ENCODE data around the gene SAG.

Gene SAG

GRCh38 chr2:233289648-233290047 lies 18.0 kb upstream of the SAG start:
- no peak for DNase-seq (ENCODE audit: low read depth)

- no peak for DNase-seq (ENCODE audit: low read depth)
These were observed 17.4 kb upstream of the SAG start for GRCh38 chr2:233290051-233290845.

- no peak for DNase-seq (ENCODE audit: low read depth)
These were observed 11.7 kb upstream of the SAG start for GRCh38 chr2:233295891-233296290.

- no peak for DNase-seq (ENCODE audit: low read depth)
These were observed 10.5 kb upstream of the SAG start for GRCh38 chr2:233297076-233297475.

GRCh38 chr2:233300401-233300800 lies 7.2 kb upstream of the SAG start:
- no peak for DNase-seq (ENCODE audit: low read depth)

- no peak for DNase-seq (ENCODE audit: low read depth)
These were observed 6.4 kb upstream of the SAG start for GRCh38 chr2:233301248-233301647.

GRCh38 chr2:233301811-233302210 lies 5.8 kb upstream of the SAG start:
- DNase-seq (ENCODE audit: low read depth), result no peak

GRCh38 chr2:233303252-233303651 lies 4.4 kb upstream of the SAG start:
- DNase-seq (ENCODE audit: low read depth), result no peak

- DNase-seq (ENCODE audit: low read depth), result no peak
These were observed 3.8 kb downstream of the SAG start for GRCh38 chr2:233311241-233311926.

- DNase-seq (ENCODE audit: low read depth), result no peak
These were observed 5.3 kb downstream of the SAG start for GRCh38 chr2:233312874-233313273.

GRCh38 chr2:233314180-233314925 lies 6.7 kb downstream of the SAG start:
- DNase-seq (ENCODE audit: low read depth), result no peak

- DNase-seq (ENCODE audit: low read depth), result no peak
These were observed 9.8 kb downstream of the SAG start for GRCh38 chr2:233317196-233317943.

GRCh38 chr2:233319256-233319655 lies 11.6 kb downstream of the SAG start:
- no peak for DNase-seq (ENCODE audit: low read depth)

- no peak for DNase-seq (ENCODE audit: low read depth)
These were observed 12.9 kb downstream of the SAG start for GRCh38 chr2:233320470-233320869.

- no peak for DNase-seq (ENCODE audit: low read depth)
These were observed 13.6 kb downstream of the SAG start for GRCh38 chr2:233321166-233321565.

GRCh38 chr2:233323851-233324250 lies 16.2 kb downstream of the SAG start:
- no peak for DNase-seq (ENCODE audit: low read depth)

GRCh38 chr2:233325256-233325655 lies 17.6 kb downstream of the SAG start:
- DNase-seq (ENCODE audit: low read depth), result no peak

GRCh38 chr2:233325814-233326213 lies 18.2 kb downstream of the SAG start:
- DNase-seq (ENCODE audit: low read depth), result no peak

- no peak for DNase-seq (ENCODE audit: low read depth)
These were observed 18.9 kb downstream of the SAG start for GRCh38 chr2:233326500-233326899.

GRCh38 chr2:233328922-233329321 lies 21.3 kb downstream of the SAG start:
- no peak for DNase-seq (ENCODE audit: low read depth)

GRCh38 chr2:233329489-233330135 lies 22.0 kb downstream of the SAG start:
- no peak for DNase-seq (ENCODE audit: low read depth)

- DNase-seq (ENCODE audit: low read depth), result peak; percentile 52
These were observed 23.9 kb downstream of the SAG start for GRCh38 chr2:233331536-233331935.
